ENCODE measurements around the gene GPRIN3. TPM values are rescaled to one million over a fixed set of nuclear protein-coding genes. Genes with fewer than 3 reads are reported as not detected.

GPRIN3 gene
- total RNA-seq, 1 experiment from 2014 or later, result 0.48 TPM

- H3K79me2 ChIP-seq (ENCODE audit: insufficient read depth, low read length), result no peaks in the 10 kb centered on the region
- no peak overlapping the region for H4K91ac ChIP-seq (ENCODE audit: insufficient read length, low read depth, low read length)
- no peak overlapping the region for H3K27ac Mint-ChIP-seq
- no peak overlapping the region for H2BK120ac ChIP-seq (ENCODE audit: low read depth, low read length, poor library complexity, severe bottlenecking)
- no peak overlapping the region for H2BK15ac ChIP-seq (ENCODE audit: low read depth, low read length)
- peaks cover 4% of the 10 kb centered on the region for H3K23me2 ChIP-seq (ENCODE audit: insufficient read length, low read depth, low read length, poor library complexity, severe bottlenecking)
- no CpG with 5 or more reads among the region's 6 CpGs for WGBS (ENCODE audit: extremely low coverage, insufficient read length, low lambda C conversion rate)
- H3K4me1 Mint-ChIP-seq, result peaks cover 11 to 19% of the 10 kb centered on the region in 2 experiments
- H3K27ac ChIP-seq (ENCODE audit: insufficient read length, low read depth, low read length), result no peak overlapping the region
- no peaks in the 10 kb centered on the region for H4K20me1 ChIP-seq (ENCODE audit: control insufficient read depth, insufficient read depth, insufficient read length)
- H2AFZ ChIP-seq (ENCODE audit: low read length), result no peak overlapping the region
- no peak overlapping the region for H2BK12ac ChIP-seq (ENCODE audit: insufficient read length, low read depth, low read length)
- H3K27me3 Mint-ChIP-seq (ENCODE audit: low read depth), result peaks cover 41% of the 10 kb centered on the region
- H3K23ac ChIP-seq (ENCODE audit: insufficient read length, low read depth, low read length), result no peak overlapping the region
- H3K4ac ChIP-seq (ENCODE audit: low read depth, low read length), result no peak overlapping the region
- no peak overlapping the region for H4K8ac ChIP-seq (replicated peaks; ENCODE audit: insufficient read length, low read depth, low read length)
- TF ChIP-seq CTCF (conservative IDR thresholded peaks at IDR 0.05), result no peak
- H3K27me3 ChIP-seq (ENCODE audit: insufficient read depth, low read length), result no peaks in the 10 kb centered on the region; the same call in 1 of the 2 replicates
- H3K14ac ChIP-seq (ENCODE audit: insufficient read depth, low read length), result no peak overlapping the region
- no peak for DNase-seq
- no peaks in the 10 kb centered on the region for H3K79me1 ChIP-seq (ENCODE audit: insufficient read depth, low read depth, low read length, poor library complexity, severe bottlenecking)
- no peak overlapping the region for H3K9ac ChIP-seq (ENCODE audit: extremely low read depth, insufficient read length, low read length)
- no peak overlapping the region for H3T11ph ChIP-seq (ENCODE audit: low read length)
- H2AK5ac ChIP-seq (ENCODE audit: insufficient read length, low read length), result no peak overlapping the region
- no peaks in the 10 kb centered on the region; a peak in 1 of 7 replicates for H3K36me3 Mint-ChIP-seq (ENCODE audit: insufficient read depth in 1 of 3, low read depth in 3 of 3)
- H3K4me1 ChIP-seq (ENCODE audit: insufficient read depth, low read length), result peaks cover 5% of the 10 kb centered on the region
- H3K4me2 ChIP-seq (ENCODE audit: insufficient read depth, insufficient read length, low read length), result peak overlapping the region; percentile 55
- H3K9me3 Mint-ChIP-seq, result no peaks in the 10 kb centered on the region; a peak in 1 of 5 replicates
- no peak overlapping the region for H3K56ac ChIP-seq (ENCODE audit: insufficient read length, low read depth, low read length)
- no peak overlapping the region for H2BK5ac ChIP-seq (ENCODE audit: insufficient read length, low read length)
- H3K9me3 ChIP-seq (ENCODE audit: control insufficient read depth, low read depth, low read length), result no peaks in the 10 kb centered on the region
- no peak overlapping the region for H2BK20ac ChIP-seq (ENCODE audit: low read depth, low read length, poor library complexity, severe bottlenecking)
- no peak overlapping the region for H3K18ac ChIP-seq (ENCODE audit: insufficient read length, low read depth, low read length)
- no peak overlapping the region for H4K5ac ChIP-seq (ENCODE audit: insufficient read length, low read depth, low read length)
- H3K4me3 Mint-ChIP-seq, result peak overlapping the region; percentile 77 to 85
Measured at GRCh38 chr4:89308161-89308500, 531 bp upstream of the GPRIN3 start.

All from H9 (cell line).